HG03457 (cell line): ENCODE results near the gene PNPLA7.
A peak's percentile ranks its signal among the peaks of the same experiment; 100 is the strongest.
"Not testable (repeated sequence)": the region's sequence is repeated elsewhere in the genome, so short reads cannot be mapped to it uniquely, and the experiment has no call there.

ENCODE experiments used
- ATAC-seq: cut with Tn5 transposase; IDR thresholded peaks from one replicate; pipeline ENCODE4 v1.9.1; 2021; ENCODE audit warnings: moderate number of reproducible peaks; ENCODE audit not compliant: unreplicated experiment

The PNPLA7 gene

GRCh38 chr9:137426018-137426681 is 124.1 kb downstream of the PNPLA7 start:
- ATAC-seq = no peak

- peak; percentile 5 for ATAC-seq
Measured at GRCh38 chr9:137423514-137424291, 126.5 kb downstream of the PNPLA7 start.

GRCh38 chr9:137422604-137423513 is 127.3 kb downstream of the PNPLA7 start, which contains the start of the genes EXD3 and NOXA1:
Gene EXD3, minus strand, starts transcription at chr9:137423162. Its CDS starts 27,805 bp downstream, at chr9:137395357.
Gene NOXA1, plus strand, starts transcription at chr9:137423393. Its CDS starts 137 bp downstream, at chr9:137423530.
- ATAC-seq = peak; percentile 62

- no peak for ATAC-seq
Measured at GRCh38 chr9:137421838-137422603, 128.2 kb downstream of the PNPLA7 start.

- no peak for ATAC-seq
Measured at GRCh38 chr9:137417161-137418021, 132.8 kb downstream of the PNPLA7 start.

GRCh38 chr9:137416563-137417151 is 133.5 kb downstream of the PNPLA7 start:
- ATAC-seq = no peak

- no peak for ATAC-seq
Measured at GRCh38 chr9:137416006-137416562, 134.1 kb downstream of the PNPLA7 start.

- ATAC-seq = no peak
Measured at GRCh38 chr9:137415451-137415850, 134.8 kb downstream of the PNPLA7 start.

GRCh38 chr9:137412431-137412830 is 137.8 kb downstream of the PNPLA7 start:
- ATAC-seq = no peak

GRCh38 chr9:137411645-137412380 is 138.4 kb downstream of the PNPLA7 start:
- no peak for ATAC-seq

- ATAC-seq = no peak
Measured at GRCh38 chr9:137411260-137411644, 138.9 kb downstream of the PNPLA7 start.

- ATAC-seq = no peak
Measured at GRCh38 chr9:137410891-137411249, 139.3 kb downstream of the PNPLA7 start.

- not testable (repeated sequence) for ATAC-seq
Measured at GRCh38 chr9:137410236-137410890, 139.8 kb downstream of the PNPLA7 start.
